Stomach (tissue), 9 donors: Measurements from ENCODE around the gene RAC3. TPM values are rescaled to one million over a fixed set of nuclear protein-coding genes. Genes with fewer than 3 reads are reported as not detected.

Experiments used
- DNase-seq, 2 donors: peaks; one replicate each; pipeline versions ENCODE4 v3.0.0 to v3.0.0-alpha.2; 2013 to 2019
- H3K27ac ChIP-seq, 5 donors: fragments of 200-600 bp in 4 of 5; sonication (generic) in 4 of 5; one replicate each; pipeline ENCODE4 v1.5.1; 2013 to 2019; ENCODE audit warnings: mild to moderate bottlenecking in 1 of 5, moderate library complexity in 1 of 5
- H3K27me3 ChIP-seq, 3 donors: fragments of 200-600 bp; sonication (generic); one replicate each; pipeline ENCODE4 v1.5.1; 2017 to 2019; ENCODE audit warnings: mixed run types in 1 of 3
- H3K36me3 ChIP-seq, 4 donors: fragments of 200-600 bp; sonication (generic); 1 replicate in 3 of 4; 2 replicates in 1 of 4; pipeline ENCODE4 v1.5.1; 2016 to 2019
- H3K4me1 ChIP-seq, 4 donors: fragments of 200-600 bp; sonication (generic); one replicate each; pipeline ENCODE4 v1.5.1; 2016 to 2019
- H3K4me3 ChIP-seq, 4 donors: fragments of 200-600 bp; sonication (generic) in 3 of 4; one replicate each; pipeline ENCODE4 v1.5.1; 2016 to 2019; ENCODE audit warnings: mild to moderate bottlenecking in 1 of 4
- H3K9me3 ChIP-seq, 4 donors: fragments of 200-600 bp; sonication (generic); one replicate each; pipeline ENCODE4 v1.5.1; 2016 to 2019
- CTCF ChIP-seq, 7 experiments: fragments of 450-650 bp in 4 of 7; fragments of 200-600 bp in 3 of 7; sonication (generic) in 3 of 7; IDR thresholded peaks; one replicate each; pipeline ENCODE4 v1.5.1; 2016 to 2019; ENCODE audit warnings: antibody characterized with exemption in 7 of 7, control low read depth in 2 of 7, mild to moderate bottlenecking in 1 of 7
- EP300 ChIP-seq: sonication (generic); formaldehyde crosslinking; IDR thresholded peaks from one replicate; pipeline ENCODE4 v1.6.1; 2017; ENCODE audit warnings: antibody characterized with exemption
- POLR2A ChIP-seq, 4 donors: fragments of 450-650 bp; IDR thresholded peaks; one replicate each; pipeline ENCODE4 v1.6.1; 2016; ENCODE audit warnings: antibody characterized with exemption in 4 of 4, control low read depth in 2 of 4, mild to moderate bottlenecking in 1 of 4, moderate library complexity in 1 of 4
- POLR2AphosphoS5 ChIP-seq, 3 donors: sonication (generic); formaldehyde crosslinking; IDR thresholded peaks; one replicate each; pipeline ENCODE4 v1.6.1; 2016; ENCODE audit warnings: antibody characterized with exemption in 3 of 3
- WGBS, 5 donors: extraction: QIAGEN DNeasy Blood & Tissue Kit in 3 of 5; methylation state at CpG; one replicate each; pipeline versions ENCODE4 v1.1.5 to v1.1.7; 2013 to 2018; 5-methylcytosine and 5-hydroxymethylcytosine counted together
- intact Hi-C: fragments of 100-400 bp; cut with DNase I; formaldehyde crosslinking; loops from one replicate; pipeline ENCODE4 v1.15.1; 2023; ENCODE audit warnings: low total_unique reads
- polyA plus RNA-seq, 3 donors: library from polyadenylated mRNA; stranded (reverse); fragments of 200-250 nt; gene quantifications; one replicate each; pipeline ENCODE4 v1.2.3, GENCODE V29; 2013
- total RNA-seq, 5 donors: library from RNA; depleted of rRNA; stranded (reverse); fragments of >200 nt; gene quantifications; one replicate each; pipeline versions ENCODE4 v1.1.0 to v1.2.3, GENCODE V29; 2014 to 2016
- donor health status: healthy with polysubstance abuse.
- donor health status: Bipolar disorder and iron deficiency.
- donor health status: healthy.

The RAC3 gene
- total and polyA plus RNA-seq, 8 donors: 1.2 to 24.8 (median 11.6) TPM; not detected in 1

- WGBS, 5 donors: 83 to 92% (median 87%) methylated on average over 7 of the region's 7 CpGs
- intact Hi-C loops: no loop called here
- Histone ChIP-seq H3K4me3 (no peak overlapping the region), H3K27me3 (no peaks in the 10 kb centered on the region), H3K4me1 (peaks cover 1 to 40% (median 36%) of the 10 kb centered on the region in 4 donors), H3K27ac (no peak overlapping the region), H3K36me3 (peaks cover 0 to 47% (median 19%) of the 10 kb centered on the region in 4 donors), H3K9me3 (no peaks in the 10 kb centered on the region)
- DNase-seq: no peak
- TF ChIP-seq CTCF (IDR thresholded peaks at IDR 0.05) (no peak), POLR2A (IDR thresholded peaks at IDR 0.05) (no peak), POLR2AphosphoS5 (IDR thresholded peaks at IDR 0.05) (no peak), EP300 (no peak)
Measured at GRCh38 chr17:81998212-81998611, 33.3 kb upstream of the RAC3 start.

- Histone ChIP-seq H3K27ac (peak overlapping the region in 1 of 5 donors; percentile 14), H3K4me1 (peaks cover 7 to 39% (median 37%) of the 10 kb centered on the region in 4 donors), H3K9me3 (no peaks in the 10 kb centered on the region), H3K36me3 (peaks cover 0 to 42% (median 19%) of the 10 kb centered on the region in 4 donors), H3K27me3 (no peaks in the 10 kb centered on the region), H3K4me3 (no peak overlapping the region)
- 82 to 88% (median 85%) methylated on average over 13 to 14 of the region's 14 CpGs for WGBS, 5 donors
- no peak for DNase-seq
- intact Hi-C loops: no loop called here
- no peak for TF ChIP-seq EP300
- TF ChIP-seq CTCF (IDR thresholded peaks at IDR 0.05): no peak
- no peak for TF ChIP-seq POLR2AphosphoS5 (IDR thresholded peaks at IDR 0.05)
- TF ChIP-seq POLR2A (IDR thresholded peaks at IDR 0.05): no peak
Measured at GRCh38 chr17:81998691-81999438, 32.6 kb upstream of the RAC3 start.

- WGBS, 5 donors: 69 to 77% (median 75%) methylated on average over 11 to 12 of the region's 12 CpGs
- Histone ChIP-seq H3K27me3 (no peaks in the 10 kb centered on the region), H3K36me3 (peaks cover 0 to 35% (median 17%) of the 10 kb centered on the region in 4 donors), H3K4me1 (peaks cover 7 to 40% (median 33%) of the 10 kb centered on the region in 4 donors), H3K27ac (peak overlapping the region in 1 of 5 donors; percentile 14), H3K9me3 (no peaks in the 10 kb centered on the region), H3K4me3 (no peak overlapping the region)
- peak in 1 of 2 donors; percentile 10 for DNase-seq
- intact Hi-C loops: no loop called here
- TF ChIP-seq CTCF (IDR thresholded peaks at IDR 0.05) (no peak), POLR2A (IDR thresholded peaks at IDR 0.05) (no peak), POLR2AphosphoS5 (IDR thresholded peaks at IDR 0.05) (no peak), EP300 (no peak)
Measured at GRCh38 chr17:81999587-81999975, 31.9 kb upstream of the RAC3 start.

- WGBS, 5 donors: 46 to 71% (median 48%) methylated on average over 33 to 36 of the region's 36 CpGs
- TF ChIP-seq CTCF (IDR thresholded peaks at IDR 0.05): no peak
- no peak for TF ChIP-seq POLR2A (IDR thresholded peaks at IDR 0.05)
- no peak for TF ChIP-seq EP300
- TF ChIP-seq POLR2AphosphoS5 (IDR thresholded peaks at IDR 0.05): no peak
- DNase-seq: peak in 1 of 2 donors; percentile 46
- no peak overlapping the region for H3K4me3 ChIP-seq
- peak overlapping the region in 1 of 5 donors; percentile 41 for H3K27ac ChIP-seq
- peaks cover 7 to 35% (median 27%) of the 10 kb centered on the region in 4 donors for H3K4me1 ChIP-seq
- H3K36me3 ChIP-seq: peaks cover 0 to 30% (median 14%) of the 10 kb centered on the region in 4 donors
- H3K27me3 ChIP-seq: no peaks in the 10 kb centered on the region
- intact Hi-C loops: no loop called here
- no peaks in the 10 kb centered on the region for H3K9me3 ChIP-seq
Measured at GRCh38 chr17:81999976-82000802, 31.3 kb upstream of the RAC3 start.
